ENCODE results near the gene IFNGR2. TPM values are rescaled to one million over a fixed set of nuclear protein-coding genes. Genes with fewer than 3 reads are reported as not detected.

Gene IFNGR2
- total and polyA plus RNA-seq, 2 donors (not counting 3 experiments of a cell fraction or from before 2014, with no cell fraction given): 44.2 to 46.1 TPM

DNA sequence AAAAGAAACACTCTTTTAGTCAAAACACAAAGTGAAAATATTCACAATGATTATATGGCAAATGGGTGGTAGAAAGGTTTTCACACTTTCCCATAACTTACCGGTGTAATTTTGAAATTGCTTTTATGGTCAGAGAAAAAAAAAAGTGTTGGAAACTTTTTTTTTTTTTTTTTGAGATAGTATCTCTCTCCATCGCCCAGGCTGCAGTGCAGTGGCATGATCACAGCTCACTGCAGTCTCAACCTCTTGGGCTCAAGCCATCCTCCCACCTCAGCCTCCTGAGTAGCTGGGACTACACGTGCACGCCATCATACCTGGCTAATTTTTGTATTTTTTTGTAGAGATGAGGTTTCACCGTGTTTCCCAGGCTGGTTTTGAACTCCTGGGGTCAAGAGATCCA is 3.3 kb downstream of the IFNGR2 start:
- TF ChIP-seq POLR2AphosphoS5 (IDR thresholded peaks at IDR 0.05; ENCODE audit: insufficient read depth, low read depth, low read length) (no peak), POLR2A (IDR thresholded peaks at IDR 0.05; ENCODE audit: low read depth, low read length) (no peak), GATA2 (IDR thresholded peaks at IDR 0.05; ENCODE audit: insufficient read depth, insufficient read length, low read depth, low read length) (no peak), MYC (IDR thresholded peaks at IDR 0.05; ENCODE audit: low read depth, low read length) (no peak), FOS (IDR thresholded peaks at IDR 0.05; ENCODE audit: borderline replicate concordance, insufficient read depth, low read length) (no peak), JUN (IDR thresholded peaks at IDR 0.05; ENCODE audit: borderline replicate concordance, insufficient read depth, insufficient read length, low read depth) (no peak), EZH2 (IDR thresholded peaks at IDR 0.05; ENCODE audit: borderline replicate concordance, low read depth, low read length, severe bottlenecking) (no peak)
- TF ChIP-seq, protein P1, sequence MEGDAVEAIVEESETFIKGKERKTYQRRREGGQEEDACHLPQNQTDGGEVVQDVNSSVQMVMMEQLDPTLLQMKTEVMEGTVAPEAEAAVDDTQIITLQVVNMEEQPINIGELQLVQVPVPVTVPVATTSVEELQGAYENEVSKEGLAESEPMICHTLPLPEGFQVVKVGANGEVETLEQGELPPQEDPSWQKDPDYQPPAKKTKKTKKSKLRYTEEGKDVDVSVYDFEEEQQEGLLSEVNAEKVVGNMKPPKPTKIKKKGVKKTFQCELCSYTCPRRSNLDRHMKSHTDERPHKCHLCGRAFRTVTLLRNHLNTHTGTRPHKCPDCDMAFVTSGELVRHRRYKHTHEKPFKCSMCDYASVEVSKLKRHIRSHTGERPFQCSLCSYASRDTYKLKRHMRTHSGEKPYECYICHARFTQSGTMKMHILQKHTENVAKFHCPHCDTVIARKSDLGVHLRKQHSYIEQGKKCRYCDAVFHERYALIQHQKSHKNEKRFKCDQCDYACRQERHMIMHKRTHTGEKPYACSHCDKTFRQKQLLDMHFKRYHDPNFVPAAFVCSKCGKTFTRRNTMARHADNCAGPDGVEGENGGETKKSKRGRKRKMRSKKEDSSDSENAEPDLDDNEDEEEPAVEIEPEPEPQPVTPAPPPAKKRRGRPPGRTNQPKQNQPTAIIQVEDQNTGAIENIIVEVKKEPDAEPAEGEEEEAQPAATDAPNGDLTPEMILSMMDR (IDR thresholded peaks at IDR 0.05; ENCODE audit: extremely low read depth in 1 of 2, insufficient read depth in 1 of 2, low read depth in 1 of 2, low read length in 2 of 2): no peak
- TF ChIP-seq, protein P2, sequence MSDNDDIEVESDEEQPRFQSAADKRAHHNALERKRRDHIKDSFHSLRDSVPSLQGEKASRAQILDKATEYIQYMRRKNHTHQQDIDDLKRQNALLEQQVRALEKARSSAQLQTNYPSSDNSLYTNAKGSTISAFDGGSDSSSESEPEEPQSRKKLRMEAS (IDR thresholded peaks at IDR 0.05; ENCODE audit: insufficient read depth, insufficient read length): no peak
- DNase-seq (ENCODE audit: low read depth, low spot score): no peak
- Histone ChIP-seq H3K9me1 (replicated peaks; ENCODE audit: control insufficient read depth, extremely low read depth, insufficient read depth, low read length) (no peaks in the 10 kb centered on the region), H3K4me1 (ENCODE audit: control insufficient read depth, extremely low read depth, insufficient read depth, low read length) (peaks cover 4% of the 10 kb centered on the region), H3K4me2 (ENCODE audit: insufficient read depth, low read length) (no peak overlapping the region), H2AFZ (ENCODE audit: low read depth, low read length) (no peak overlapping the region), H3K9ac (replicated peaks; ENCODE audit: extremely low read depth, insufficient read depth, low read length) (no peak overlapping the region), H3K27me3 (ENCODE audit: control insufficient read depth in 2 of 2, insufficient read depth in 2 of 2, low read length in 2 of 2) (no peaks in the 10 kb centered on the region), H3K9me3 (replicated peaks; ENCODE audit: control insufficient read depth, insufficient read depth, low read length) (no peaks in the 10 kb centered on the region), H3K36me3 (ENCODE audit: control insufficient read depth in 2 of 2, extremely low read depth in 1 of 2, insufficient read depth in 2 of 2, low read length in 2 of 2) (peaks cover 0 to 1% of the 10 kb centered on the region in 2 experiments), H3K4me3 (replicated peaks in 1 of 3; ENCODE audit: insufficient read depth in 1 of 3, low read depth in 1 of 3, low read length in 3 of 3) (no peak overlapping the region), H3K27ac (ENCODE audit: insufficient read depth, low read depth, low read length) (no peak overlapping the region), H4K20me1 (replicated peaks; ENCODE audit: control insufficient read depth, extremely low read depth, insufficient read depth, low read length) (no peaks in the 10 kb centered on the region), H3K79me2 (ENCODE audit: control insufficient read depth, insufficient read depth, low read length) (peaks cover 73% of the 10 kb centered on the region)
- dilution Hi-C loops (cut with MboI; ENCODE audit: extremely low pct_ligation_motif_present, low sequenced_read_pairs) (no loop called here), intact Hi-C loops (cut with micrococcal nuclease) (no loop called here)
- ChIA-PET POLR2A (no interaction called here), CTCF (interaction anchor here (0.7 to 1.7 kb wide), 4 partner anchors 20 to 206 kb away, joined by 3 to 8 read pairs (median 4); no protein-coding TSS in a partner anchor)
- no TSS peak for BruUV-seq (replicated peaks)
- no peak for FAIRE-seq

Data from endothelial cell of umbilical vein (primary cell).